ENCODE measurements around the gene PARD3.

The PARD3 gene

GRCh38 chr10:34674176-34674575 lies 140.9 kb downstream of the PARD3 start:
- no peak for DNase-seq (ENCODE audit: low read depth)
- no peak overlapping the region for H3K4me3 ChIP-seq (ENCODE audit: low read depth, low read length)
- no peak for TF ChIP-seq CTCF (IDR thresholded peaks at IDR 0.05; ENCODE audit: low read depth, low read length, missing control alignments)
- in situ Hi-C loops (cut with HindIII; ENCODE audit: low sequenced_read_pairs) = no loop called here

- no peak for TF ChIP-seq CTCF (IDR thresholded peaks at IDR 0.05; ENCODE audit: low read depth, low read length, missing control alignments)
- DNase-seq (ENCODE audit: low read depth) = no peak
Measured at GRCh38 chr10:34670081-34670480, 145.0 kb downstream of the PARD3 start.

GRCh38 chr10:34669079-34669478 lies 146.0 kb downstream of the PARD3 start:
- no peak overlapping the region for H3K4me3 ChIP-seq (ENCODE audit: low read depth, low read length)
- DNase-seq (ENCODE audit: low read depth) = no peak
- in situ Hi-C loops (cut with HindIII; ENCODE audit: low sequenced_read_pairs) = loop anchor here (5.0 kb wide), 1 partner anchor 83 kb away; no protein-coding TSS in a partner anchor
- TF ChIP-seq CTCF (IDR thresholded peaks at IDR 0.05; ENCODE audit: low read depth, low read length, missing control alignments) = no peak

More at GRCh38 chr10:34670081-34670480, 145.0 kb downstream of the PARD3 start:
- no peak overlapping the region for H3K4me3 ChIP-seq (ENCODE audit: low read depth, low read length)
- in situ Hi-C loops (cut with HindIII; ENCODE audit: low sequenced_read_pairs) = no loop called here

- no peak overlapping the region for H3K4me3 ChIP-seq (ENCODE audit: low read depth, low read length)
- in situ Hi-C loops (cut with HindIII; ENCODE audit: low sequenced_read_pairs) = loop anchor here (5.0 kb wide), 1 partner anchor 85 kb away; no protein-coding TSS in a partner anchor
- DNase-seq (ENCODE audit: low read depth) = no peak
- no peak for TF ChIP-seq CTCF (IDR thresholded peaks at IDR 0.05; ENCODE audit: low read depth, low read length, missing control alignments)
Measured at GRCh38 chr10:34667177-34667576, 147.9 kb downstream of the PARD3 start.

- DNase-seq (ENCODE audit: low read depth) = peak; percentile 92
- in situ Hi-C loops (cut with HindIII; ENCODE audit: low sequenced_read_pairs) = loop anchor here (5.0 kb wide), 1 partner anchor 86 kb away; no protein-coding TSS in a partner anchor
- peak; percentile 65 for TF ChIP-seq CTCF (IDR thresholded peaks at IDR 0.05; ENCODE audit: low read depth, low read length, missing control alignments)
- no peak overlapping the region for H3K4me3 ChIP-seq (ENCODE audit: low read depth, low read length)
Measured at GRCh38 chr10:34666008-34666704, 148.9 kb downstream of the PARD3 start.

GRCh38 chr10:34664706-34665105 lies 150.4 kb downstream of the PARD3 start:
- no peak overlapping the region for H3K4me3 ChIP-seq (ENCODE audit: low read depth, low read length)
- no peak for DNase-seq (ENCODE audit: low read depth)
- TF ChIP-seq CTCF (IDR thresholded peaks at IDR 0.05; ENCODE audit: low read depth, low read length, missing control alignments) = no peak
- in situ Hi-C loops (cut with HindIII; ENCODE audit: low sequenced_read_pairs) = loop anchor here (5.0 kb wide), 1 partner anchor 88 kb away; no protein-coding TSS in a partner anchor
